Caki2 (cell line): ENCODE data around the gene SNTA1. TPM values are rescaled to one million over a fixed set of nuclear protein-coding genes. Genes with fewer than 3 reads are reported as not detected.
"Not testable (repeated sequence)": the region's sequence is repeated elsewhere in the genome, so short reads cannot be mapped to it uniquely, and the experiment has no call there.

Experiments used
- DNase-seq: peaks from one replicate; pipeline ENCODE4 v3.0.0-alpha.2; 2015; ENCODE audit warnings: low read depth
- in situ Hi-C: cut with HindIII; loops from 2 replicates; pipeline ENCODE4 v1.10.0; 2016; ENCODE audit warnings: low sequenced_read_pairs, low pct_unique_long_range_greater_than_20kb, mixed read lengths
- total RNA-seq: library from RNA; depleted of rRNA; stranded (reverse); fragments of >200 nt; shearing (Covaris generic); gene quantifications from 2 replicates; pipeline ENCODE4 v1.2.3, GENCODE V29; 2014; ENCODE audit warnings: low replicate concordance

Gene SNTA1
- total RNA-seq, 1 experiment from 2014 or later, result 52.1 TPM

DNA sequence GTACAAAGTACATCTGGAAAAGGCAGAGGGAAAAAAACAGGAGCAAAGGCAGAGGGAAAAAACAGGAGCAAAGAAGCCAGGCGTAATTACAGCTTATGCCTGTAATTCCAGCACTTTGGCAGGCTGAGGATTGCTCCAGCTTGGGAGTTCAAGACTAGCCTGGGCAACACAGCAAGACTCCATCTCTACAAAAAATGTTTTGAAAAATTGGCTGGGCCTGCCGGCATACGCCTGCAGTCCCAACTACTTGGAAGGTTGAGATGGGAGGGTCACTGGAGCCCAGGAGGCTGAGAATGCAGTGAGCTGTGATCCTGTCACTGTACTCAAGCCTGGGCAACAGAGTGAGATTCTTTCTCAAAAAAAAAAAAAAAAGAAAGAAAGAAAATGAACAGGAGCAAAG, 27.3 kb upstream of the SNTA1 start:
- in situ Hi-C loops, result no loop called here
- no peak for DNase-seq

DNA sequence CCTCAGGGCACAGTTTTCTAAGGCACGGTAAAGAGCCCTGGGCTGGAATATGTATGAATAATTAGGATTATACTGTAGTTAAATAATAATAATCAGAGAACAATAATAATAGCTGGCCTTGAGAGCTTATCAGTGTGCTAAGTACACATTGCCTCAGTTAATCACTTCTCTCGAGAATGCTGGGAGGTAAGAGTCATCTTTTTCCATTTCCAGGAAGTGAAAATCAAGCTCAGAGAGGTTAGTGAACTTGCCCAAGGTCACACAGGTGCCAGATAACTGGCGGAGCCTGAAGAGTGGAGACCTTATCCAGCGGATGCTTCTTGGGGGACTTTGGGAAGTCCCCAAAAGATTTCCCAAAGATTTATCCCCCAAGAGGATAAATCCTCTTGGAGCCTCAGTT, 26.9 kb upstream of the SNTA1 start:
- in situ Hi-C loops, result no loop called here
- no peak for DNase-seq

DNA sequence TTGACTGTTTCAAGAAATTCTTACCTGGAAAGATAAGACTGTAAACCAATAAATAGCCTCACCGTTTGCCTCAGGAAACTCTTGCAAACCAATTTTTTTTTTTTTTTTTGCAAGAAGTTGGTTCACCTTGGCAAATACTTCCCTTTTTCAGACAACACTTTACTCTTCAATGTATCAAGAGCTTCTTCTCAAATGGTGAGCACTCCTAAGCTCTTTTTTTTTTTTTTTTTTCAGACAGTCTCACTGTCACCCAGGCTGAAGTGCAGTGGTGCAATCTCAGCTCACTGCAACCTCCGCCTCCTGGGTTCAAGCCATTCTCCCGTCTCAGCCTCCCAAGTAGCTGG, 22.7 kb upstream of the SNTA1 start:
- in situ Hi-C loops, result no loop called here
- no peak for DNase-seq

DNA sequence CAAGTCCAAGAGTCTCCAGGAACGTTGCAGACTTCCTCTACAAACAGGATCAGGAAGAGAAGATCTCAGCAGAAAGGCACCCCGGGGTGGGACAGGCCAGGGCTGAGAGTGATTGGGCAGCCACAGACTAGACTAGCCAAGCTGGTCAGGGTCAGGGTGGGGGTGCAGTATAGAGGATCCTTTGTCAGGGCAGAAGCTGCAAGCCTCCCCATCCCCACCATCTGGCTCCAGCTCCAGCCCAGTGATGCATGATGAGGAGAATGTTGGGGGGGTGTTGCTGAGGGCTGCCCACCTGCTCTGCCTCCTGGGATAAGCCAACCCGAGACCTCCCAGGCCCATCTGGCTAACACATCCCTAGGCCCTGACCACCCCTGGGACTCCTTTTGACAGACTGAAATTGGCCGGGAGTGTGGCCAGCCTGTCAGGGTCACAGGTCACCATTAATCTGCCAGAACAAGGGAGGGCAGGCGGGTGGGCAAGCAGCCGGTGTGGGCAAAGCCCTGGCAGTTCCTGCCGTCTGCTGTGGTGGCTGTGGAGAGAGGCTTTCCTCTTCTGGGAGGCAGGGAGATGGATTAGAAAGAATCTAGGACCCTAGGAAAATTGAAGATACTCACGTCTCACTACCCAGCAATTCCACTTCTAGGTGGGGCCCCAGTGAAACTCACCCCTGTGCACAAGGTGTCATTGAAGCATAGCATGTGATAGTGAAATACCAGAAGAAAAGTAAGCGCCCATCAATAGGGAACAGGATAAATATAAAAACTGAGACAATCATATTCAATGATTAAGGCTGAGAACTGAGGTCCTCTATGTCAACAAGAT, 22.1 kb upstream of the SNTA1 start:
- in situ Hi-C loops, result no loop called here
- DNase-seq, result no peak

DNA sequence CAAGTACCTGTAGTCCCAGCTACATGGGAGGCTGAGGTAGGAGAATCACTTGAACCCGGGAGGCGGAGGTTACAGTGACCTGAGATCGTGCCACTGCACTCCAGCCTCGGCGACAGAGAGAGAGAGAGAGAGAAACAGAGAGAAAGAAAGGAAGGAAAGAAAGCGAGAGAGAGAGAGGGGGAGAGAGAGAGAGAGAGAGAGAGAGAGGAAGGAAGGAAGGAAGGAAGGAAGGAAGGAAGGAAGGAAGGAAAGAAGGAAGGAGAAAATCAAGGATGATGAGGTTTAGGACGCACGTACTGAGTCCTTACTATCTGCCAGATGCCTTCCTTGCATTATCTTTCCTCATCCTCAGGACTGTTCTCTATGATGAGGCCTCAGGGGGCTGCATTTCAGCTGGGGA, 21.2 kb upstream of the SNTA1 start:
- DNase-seq, in situ Hi-C loops: not testable (repeated sequence)

DNA sequence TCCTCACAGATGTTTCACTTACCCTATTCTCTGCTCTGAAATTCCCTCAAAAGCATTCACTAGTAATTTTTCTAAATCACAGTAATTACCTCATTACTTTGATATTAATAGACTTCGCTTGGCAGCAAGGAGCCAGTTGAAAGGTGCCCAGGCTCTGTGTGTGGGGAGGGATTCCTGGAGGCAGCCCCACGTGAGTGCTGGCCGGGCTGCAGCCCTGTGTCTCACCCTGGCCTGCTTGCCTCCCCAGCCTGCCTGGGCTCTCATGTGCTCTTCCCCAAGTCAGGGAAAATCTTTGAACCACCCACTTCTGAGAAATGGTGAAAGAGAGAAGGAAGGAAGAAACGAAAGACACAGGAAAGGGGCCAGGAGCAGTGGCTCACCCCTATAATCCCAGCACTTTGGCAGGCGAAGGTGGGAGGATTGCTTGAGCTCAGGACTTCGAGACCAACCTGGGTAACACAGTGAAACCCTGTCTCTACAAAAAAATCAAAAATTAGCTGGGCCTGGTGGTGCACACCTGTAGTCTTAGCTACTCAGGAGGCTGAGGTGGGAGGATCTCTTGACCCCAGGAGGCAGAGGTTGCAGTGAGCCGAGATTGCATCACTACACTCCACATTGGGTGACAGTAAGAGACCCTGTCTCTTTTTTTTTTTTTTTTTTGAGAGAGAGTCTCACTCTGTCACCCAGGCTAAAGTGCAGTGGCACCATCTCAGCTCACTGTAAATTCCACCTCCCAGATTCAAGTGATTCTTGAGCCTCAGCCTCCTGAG, 20.0 kb upstream of the SNTA1 start:
- no peak for DNase-seq
- in situ Hi-C loops, result no loop called here

DNA sequence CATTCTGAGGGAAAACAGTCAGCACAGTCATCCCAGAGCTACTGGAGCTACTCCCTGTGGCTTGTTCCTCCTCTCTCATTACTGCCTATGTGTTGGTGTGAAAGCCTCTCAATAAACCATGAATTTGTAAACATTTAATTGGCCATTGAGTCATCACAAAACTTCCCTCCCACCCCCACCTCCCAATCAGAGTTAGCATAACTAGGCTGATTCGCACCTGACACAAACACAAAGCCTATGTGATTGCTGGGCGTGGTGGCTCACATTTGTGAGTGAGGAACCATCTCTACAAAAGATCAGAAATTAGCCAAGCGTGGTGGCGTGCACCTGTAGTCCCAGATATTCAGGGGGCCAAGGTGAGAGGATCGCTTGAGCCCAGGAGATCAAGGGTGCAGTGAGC, 17.1 kb upstream of the SNTA1 start:
- no peak for DNase-seq
- in situ Hi-C loops, result no loop called here

DNA sequence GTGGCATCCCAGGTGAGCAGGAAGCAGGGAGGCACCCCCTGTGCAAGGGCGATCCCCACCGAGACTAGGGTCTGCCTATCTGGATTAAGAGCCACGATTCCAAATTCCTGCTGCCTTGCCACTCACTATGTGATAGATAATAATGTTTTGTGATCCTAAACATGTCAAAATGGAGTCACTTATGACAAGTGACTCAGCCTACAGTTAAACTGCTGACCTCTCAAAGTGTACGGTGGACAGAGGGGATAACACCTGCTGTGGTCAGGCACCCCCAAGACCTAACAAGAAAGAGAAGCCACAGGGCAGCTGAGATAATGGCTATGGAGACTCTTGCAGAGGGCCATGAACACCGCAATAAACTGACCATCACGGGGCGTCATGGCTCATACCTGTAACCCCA, 16.0 kb upstream of the SNTA1 start:
- DNase-seq, result no peak
- in situ Hi-C loops, result no loop called here

DNA sequence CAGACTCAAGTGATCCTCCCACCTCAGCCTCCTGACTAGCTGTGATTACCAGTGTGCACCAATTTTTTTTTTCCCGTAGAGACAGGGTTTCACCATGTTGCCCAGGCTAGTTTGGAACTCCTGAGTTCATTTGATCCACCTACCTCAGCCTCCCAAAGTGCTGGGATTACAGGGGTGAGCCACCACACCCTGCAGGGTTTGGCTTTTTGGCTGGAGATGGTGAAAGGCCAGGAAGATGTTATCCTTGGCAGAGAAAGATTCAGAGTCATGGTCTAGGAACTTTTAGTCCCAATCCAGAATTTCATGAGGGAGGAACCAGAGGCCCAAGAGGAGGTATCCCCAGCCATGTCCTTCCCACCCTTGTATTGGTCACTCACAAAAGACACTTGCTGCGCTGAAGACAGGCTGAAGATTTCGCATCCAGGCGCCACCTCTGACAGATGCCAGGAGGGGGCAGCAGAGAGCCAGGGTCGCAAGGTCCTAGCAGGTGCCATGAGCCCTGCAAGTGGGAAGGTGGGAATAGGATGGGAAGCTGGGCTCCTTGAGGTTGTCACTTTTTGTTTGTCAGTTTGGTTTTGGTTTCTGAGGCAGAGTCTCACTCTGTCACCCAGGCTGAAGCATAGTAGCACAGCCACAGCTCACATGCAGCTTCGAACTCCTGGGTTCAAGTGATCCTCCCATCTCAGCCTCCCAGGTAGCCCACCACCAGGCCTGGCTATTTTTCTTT, 13.5 kb upstream of the SNTA1 start:
- in situ Hi-C loops, result not testable (repeated sequence)
- peak; percentile 75 for DNase-seq

DNA sequence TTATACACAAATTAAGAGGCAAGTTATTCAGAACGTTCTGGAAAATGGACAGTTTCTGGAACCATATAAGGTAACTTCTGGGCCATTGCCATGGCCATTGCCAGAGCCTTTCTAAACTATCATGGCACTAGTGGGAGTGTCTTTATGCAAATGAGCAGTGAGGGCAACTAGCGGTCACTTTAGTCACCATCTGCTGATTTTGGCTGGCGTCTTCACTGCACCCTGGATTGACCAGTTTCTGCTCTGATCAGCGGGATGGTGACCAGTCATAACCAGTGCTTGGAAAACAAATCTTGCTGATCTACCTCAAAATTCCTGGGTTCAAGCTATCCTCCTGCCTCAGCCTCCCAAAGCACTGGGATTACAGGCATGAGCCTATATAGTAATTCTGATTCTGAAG, 7.3 kb upstream of the SNTA1 start:
- peak; percentile 71 for DNase-seq
- in situ Hi-C loops, result no loop called here

DNA sequence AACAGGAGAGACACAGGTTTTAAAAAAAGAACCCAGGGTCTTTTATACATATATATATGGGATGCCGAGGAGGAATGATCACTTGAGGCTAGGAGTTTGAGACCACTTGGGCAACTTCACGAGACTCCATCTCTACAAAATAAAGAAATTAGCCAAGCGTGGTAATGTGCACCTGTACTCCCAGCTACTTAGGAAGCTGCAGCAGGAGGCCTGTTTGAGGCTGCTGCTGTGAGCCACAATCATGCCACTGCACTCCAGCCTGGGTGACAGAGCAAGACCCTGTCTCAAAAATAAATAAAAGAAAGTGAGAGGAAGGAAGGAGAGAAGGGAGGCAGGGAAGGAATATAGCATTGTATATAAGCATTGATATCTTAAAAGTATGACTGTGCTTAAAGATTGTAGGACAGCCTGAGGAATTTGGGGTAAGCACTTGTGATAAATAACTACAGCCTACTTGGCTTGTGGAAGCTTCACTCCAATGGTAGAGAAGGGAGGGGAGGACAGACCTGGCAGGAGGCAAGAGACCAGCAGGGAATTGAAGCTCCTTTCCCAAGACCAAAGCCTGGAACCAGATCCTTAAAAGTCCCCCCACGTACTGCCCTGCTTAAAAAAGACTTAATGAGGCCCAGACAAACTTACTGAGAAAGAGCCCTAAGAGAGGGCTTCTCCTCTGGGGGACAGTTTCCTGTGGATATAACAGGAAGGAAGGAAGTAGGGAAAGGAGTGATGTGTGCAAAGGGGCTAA, 2.5 kb upstream of the SNTA1 start:
- in situ Hi-C loops, result no loop called here
- no peak for DNase-seq

DNA sequence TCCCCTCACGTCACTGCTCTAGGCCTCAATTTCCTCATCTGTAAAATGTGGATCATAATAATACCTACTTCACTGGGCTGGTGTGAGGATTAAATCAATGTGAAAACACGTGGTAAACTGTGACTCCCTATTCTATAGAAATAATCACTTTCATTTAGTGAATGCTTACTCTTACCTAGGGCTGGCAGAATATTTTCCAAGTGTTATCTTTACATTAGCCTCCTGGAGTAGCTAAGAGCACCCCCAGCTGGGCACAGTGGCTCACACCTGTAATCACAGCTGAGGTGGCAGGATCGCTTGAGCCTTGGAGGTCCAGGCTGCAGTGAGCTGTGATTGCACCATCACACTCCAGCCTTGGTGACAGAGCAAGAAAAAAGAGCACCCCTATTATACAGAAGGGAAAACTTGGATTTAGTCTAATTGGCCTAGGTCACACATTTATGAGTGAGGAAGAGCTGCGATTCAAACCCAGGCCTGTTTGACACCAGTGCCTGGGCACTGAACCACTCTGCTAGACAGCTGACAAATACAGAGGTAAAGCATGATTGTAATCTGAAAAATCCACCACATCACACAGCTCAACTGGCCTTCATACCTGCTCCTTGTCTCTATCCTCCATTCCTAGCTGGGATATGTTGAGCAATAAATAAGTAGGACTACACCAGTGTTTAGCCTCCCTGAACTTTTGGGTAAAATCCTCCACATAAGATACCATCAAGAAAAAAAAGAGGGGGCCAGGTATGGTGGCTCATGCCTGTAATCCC, 1.4 kb upstream of the SNTA1 start:
- peak; percentile 31 for DNase-seq
- in situ Hi-C loops, result no loop called here

DNA sequence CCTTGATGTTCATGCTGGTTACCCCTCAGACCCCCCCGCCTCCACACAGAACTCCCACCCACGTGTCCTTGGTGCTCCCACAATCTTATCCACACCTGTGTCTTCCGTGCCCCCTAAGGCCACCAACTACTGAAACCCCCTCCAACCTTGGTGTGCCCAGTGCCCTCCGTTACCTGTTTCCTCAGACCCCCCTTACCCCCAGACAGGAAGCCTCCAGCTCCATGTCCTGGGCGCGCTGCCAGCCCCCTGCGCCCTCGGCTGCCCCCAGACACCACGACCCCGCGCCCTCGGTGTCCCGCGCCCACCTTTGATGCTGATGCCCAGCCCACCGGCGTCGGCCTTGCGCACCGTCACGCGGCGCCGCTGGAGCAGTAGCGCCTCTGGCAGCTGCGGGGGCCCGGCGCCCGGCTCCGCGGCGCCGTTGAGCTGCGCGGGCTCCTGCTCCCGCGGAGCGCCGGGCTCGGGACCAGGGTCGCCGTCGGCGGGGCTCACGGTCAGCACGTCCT, 504 bp downstream of the SNTA1 start:
- in situ Hi-C loops, result no loop called here
- DNase-seq, result no peak

DNA sequence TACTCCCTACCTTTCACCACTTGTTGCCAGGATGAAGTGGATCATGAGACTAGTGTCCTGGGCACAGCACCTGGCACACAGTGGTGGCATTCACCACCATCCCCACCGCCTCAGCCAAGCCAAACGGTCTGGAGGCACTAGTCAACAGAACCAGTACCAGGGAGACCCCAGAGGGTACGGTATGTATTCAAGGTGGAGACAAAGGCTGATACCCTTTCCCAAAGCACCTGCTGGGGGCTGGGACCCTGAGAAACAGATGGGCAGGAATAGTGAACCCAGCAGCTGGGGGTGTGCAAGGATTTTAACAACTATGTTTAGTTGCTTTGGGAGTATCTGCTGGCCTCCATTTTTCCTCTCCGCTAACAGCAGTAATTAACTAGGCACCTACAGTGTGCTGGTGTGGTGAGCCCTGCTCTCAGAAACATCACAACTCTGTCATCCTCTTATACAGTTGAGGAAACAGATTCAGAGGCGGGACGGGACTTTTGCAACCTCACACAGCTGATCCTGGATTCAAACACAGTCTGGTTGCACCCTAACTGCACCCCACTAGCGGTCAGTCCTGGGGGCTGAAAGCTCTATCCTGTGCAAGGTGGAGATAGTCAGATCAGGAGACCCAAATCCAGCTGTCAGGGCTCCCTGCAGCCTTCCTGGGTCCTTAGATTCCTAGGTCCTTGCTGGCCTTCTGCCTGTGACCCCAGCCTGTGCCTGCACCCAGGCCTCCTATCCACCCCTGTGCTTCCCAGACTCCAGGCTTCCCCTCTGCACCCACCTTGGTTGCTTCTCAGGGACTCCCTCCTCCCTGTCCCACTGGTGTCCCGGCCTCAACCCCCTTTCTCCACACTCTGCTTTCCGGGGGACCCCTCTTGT, 1.2 kb downstream of the SNTA1 start:
- in situ Hi-C loops, result no loop called here
- no peak for DNase-seq

DNA sequence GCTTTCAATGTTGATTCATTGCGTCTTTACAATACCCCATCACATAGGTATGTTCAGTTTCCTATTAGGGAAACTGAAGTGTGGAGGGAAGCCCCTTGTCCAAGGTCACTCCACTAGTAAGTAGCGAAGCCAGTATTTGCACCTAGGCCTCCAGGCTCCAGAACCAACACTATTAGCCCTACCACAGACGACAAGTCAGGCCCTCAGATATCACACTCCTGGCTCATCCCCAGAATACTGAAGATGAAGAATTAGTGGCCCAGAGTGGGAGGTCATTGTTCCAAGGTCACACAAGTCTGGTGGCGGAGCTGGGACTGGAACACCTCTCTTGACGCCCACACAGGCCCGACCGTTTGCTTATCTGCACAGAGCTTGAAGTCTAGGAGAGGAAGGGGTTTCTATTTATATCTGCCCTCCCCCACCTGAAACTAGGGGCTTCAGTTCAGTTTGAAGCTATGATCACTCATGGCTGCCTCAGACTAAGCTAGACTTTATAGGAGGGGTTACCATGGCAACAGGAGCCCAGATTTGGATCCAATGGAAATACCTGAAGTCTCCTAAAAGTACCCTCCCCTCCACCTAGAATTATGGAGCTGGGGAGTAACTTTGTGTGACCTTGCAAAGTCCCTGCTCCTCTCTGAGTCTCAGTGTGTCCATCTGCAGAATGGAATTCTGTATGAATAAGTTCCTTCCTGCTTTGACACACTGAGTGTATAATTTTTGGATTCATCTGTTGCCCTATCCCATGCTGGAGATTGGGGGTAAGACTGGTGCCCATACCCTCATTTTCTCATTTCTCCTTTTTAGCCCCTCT, 2.2 kb downstream of the SNTA1 start:
- no peak for DNase-seq
- in situ Hi-C loops, result no loop called here

DNA sequence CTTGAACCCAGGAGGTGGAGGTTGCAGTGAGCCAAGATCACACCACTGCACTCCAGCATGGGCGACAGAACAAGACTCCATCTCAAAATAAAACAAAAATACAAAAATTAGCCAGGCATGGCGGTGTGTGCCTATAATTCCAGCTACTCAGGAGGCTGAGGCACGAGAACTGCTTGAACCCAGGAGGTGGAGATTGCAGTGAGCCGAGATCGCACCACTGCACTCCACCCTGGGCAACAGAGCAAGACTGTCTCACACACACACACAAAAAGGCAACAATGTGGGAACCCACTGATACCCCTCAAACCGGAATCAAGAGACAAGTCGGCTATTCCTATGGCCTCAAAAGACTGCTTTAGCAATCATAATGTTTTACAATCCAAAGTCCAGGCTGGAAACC, 3.0 kb downstream of the SNTA1 start:
- in situ Hi-C loops, DNase-seq: not testable (repeated sequence)
